HepG2 (cell line): ENCODE data around the gene RREB1. TPM values are rescaled to one million over a fixed set of nuclear protein-coding genes. Genes with fewer than 3 reads are reported as not detected.

Experiments used
- ETV6 ChIP-seq: sonication (generic); formaldehyde crosslinking; conservative IDR thresholded peaks from 2 replicates; pipeline ENCODE4 v1.4.0; 2020; ENCODE audit warnings: missing genetic modification reagents
- FOXC1 ChIP-seq: sonication (generic); formaldehyde crosslinking; IDR thresholded peaks from 2 replicates; pipeline ENCODE4 v1.8.0; 2022; ENCODE audit warnings: mild to moderate bottlenecking, missing genetic modification reagents, borderline replicate concordance
- GABPA ChIP-seq, 2 experiments: IDR thresholded peaks; 2 replicates each; pipeline ENCODE4 v1.6.1; 2011 to 2016; ENCODE audit warnings: low read depth in 2 of 2, low read length in 1 of 2, missing biosample characterization in 1 of 2, missing genetic modification characterization in 1 of 2
- GFI1 ChIP-seq: sonication (generic); formaldehyde crosslinking; IDR thresholded peaks from 2 replicates; pipeline ENCODE4 v1.5.0; 2020; ENCODE audit warnings: missing genetic modification reagents, mild to moderate bottlenecking, borderline replicate concordance
- GPN1 ChIP-seq: sonication (generic); formaldehyde crosslinking; IDR thresholded peaks from 2 replicates; pipeline ENCODE4 v1.5.1; 2020; ENCODE audit warnings: missing genetic modification reagents, borderline replicate concordance
- HDAC2 ChIP-seq: sonication (generic); formaldehyde crosslinking; IDR thresholded peaks from 2 replicates; pipeline ENCODE4 v1.4.0; 2020; ENCODE audit warnings: missing genetic modification reagents
- HIC2 ChIP-seq: sonication (generic); formaldehyde crosslinking; IDR thresholded peaks from 2 replicates; pipeline ENCODE4 v1.9.0; 2022; ENCODE audit warnings: low read depth, missing genetic modification reagents
- NFIC ChIP-seq: IDR thresholded peaks from 2 replicates; pipeline ENCODE4 v1.6.1; 2012; ENCODE audit warnings: mild to moderate bottlenecking, low read length, inconsistent platforms
- RBM22 ChIP-seq: fragments of 200-400 bp; formaldehyde crosslinking; optimal IDR thresholded peaks from 2 replicates; pipeline ENCODE3; 2017; ENCODE audit warnings: mild to moderate bottlenecking, low read length, moderate library complexity
- RNF2 ChIP-seq: fragments of 450-650 bp; conservative IDR thresholded peaks from 2 replicates; pipeline ENCODE4 v1.6.1; 2016; ENCODE audit warnings: low read depth
- THAP11 ChIP-seq: IDR thresholded peaks from 2 replicates; pipeline ENCODE4 v1.6.1; 2016; ENCODE audit warnings: missing biosample characterization, missing genetic modification reagents
- ZKSCAN8 ChIP-seq: IDR thresholded peaks from 2 replicates; pipeline ENCODE4 v1.6.1; 2016; ENCODE audit warnings: borderline replicate concordance, missing genetic modification reagents, missing compliant biosample characterization
- ZNF224 ChIP-seq: sonication (generic); formaldehyde crosslinking; IDR thresholded peaks from 2 replicates; pipeline ENCODE4 v1.5.0; 2020; ENCODE audit warnings: mild to moderate bottlenecking, missing genetic modification reagents
- ZNF251 ChIP-seq: sonication (generic); formaldehyde crosslinking; IDR thresholded peaks from 2 replicates; pipeline ENCODE4 v1.9.0; 2021; ENCODE audit warnings: mild to moderate bottlenecking, missing genetic modification reagents
- ZNF383 ChIP-seq: sonication (generic); formaldehyde crosslinking; IDR thresholded peaks from 2 replicates; pipeline ENCODE4 v1.4.0; 2020; ENCODE audit warnings: missing genetic modification reagents, mild to moderate bottlenecking, borderline replicate concordance
- ZNF770 ChIP-seq: sonication (generic); formaldehyde crosslinking; IDR thresholded peaks from 2 replicates; pipeline ENCODE4 v1.5.0; 2020; ENCODE audit warnings: mild to moderate bottlenecking, missing genetic modification reagents
- ZNF773 ChIP-seq: sonication (generic); formaldehyde crosslinking; IDR thresholded peaks from 2 replicates; pipeline ENCODE4 v1.4.0; 2020; ENCODE audit warnings: missing genetic modification reagents, borderline replicate concordance
- ZNF790 ChIP-seq: sonication (generic); formaldehyde crosslinking; IDR thresholded peaks from 2 replicates; pipeline ENCODE4 v1.8.0; 2022; ENCODE audit warnings: missing genetic modification reagents, mild to moderate bottlenecking, borderline replicate concordance
- ZNF792 ChIP-seq: IDR thresholded peaks from 2 replicates; pipeline ENCODE4 v1.6.1; 2016
- ZSCAN25 ChIP-seq: sonication (generic); formaldehyde crosslinking; IDR thresholded peaks from 2 replicates; pipeline ENCODE4 v1.8.0; 2022; ENCODE audit warnings: mild to moderate bottlenecking, missing genetic modification reagents
- polyA plus RNA-seq, 8 experiments: library from polyadenylated mRNA; depleted of rRNA in 3 of 8; stranded (reverse) in 7 of 8; unstranded in 1 of 8; fragments of >200 nt; fragmentation: Illumina TruSeq in 4 of 8; extraction: Trizol in 4 of 8; gene quantifications; 2 replicates each; pipeline versions ENCODE4 v1.2.1 to v1.2.3, GENCODE V29; 2011 to 2016; ENCODE audit warnings: low read depth in 4 of 8, missing spikeins in 1 of 8, mixed read lengths in 1 of 8; ENCODE audit not compliant: insufficient read depth in 1 of 8
- total RNA-seq, 5 experiments: library from RNA; depleted of rRNA; stranded (reverse); fragments of >200 nt; fragmentation: Illumina TruSeq; extraction: Trizol; gene quantifications; 2 replicates each; pipeline ENCODE4 v1.2.3, GENCODE V29; 2016; ENCODE audit warnings: low read depth in 1 of 5
- TF ChIP-seq, protein P1 (sequence below): fragments of 450-650 bp; IDR thresholded peaks from 2 replicates; pipeline ENCODE4 v1.6.1; 2017; ENCODE audit warnings: mild to moderate bottlenecking

Gene RREB1
- total and polyA plus RNA-seq, 2 of the 13 experiments (the other 11 are each of a cell fraction or from before 2014, with no cell fraction given), result 6.1 to 23.2 TPM

DNA sequence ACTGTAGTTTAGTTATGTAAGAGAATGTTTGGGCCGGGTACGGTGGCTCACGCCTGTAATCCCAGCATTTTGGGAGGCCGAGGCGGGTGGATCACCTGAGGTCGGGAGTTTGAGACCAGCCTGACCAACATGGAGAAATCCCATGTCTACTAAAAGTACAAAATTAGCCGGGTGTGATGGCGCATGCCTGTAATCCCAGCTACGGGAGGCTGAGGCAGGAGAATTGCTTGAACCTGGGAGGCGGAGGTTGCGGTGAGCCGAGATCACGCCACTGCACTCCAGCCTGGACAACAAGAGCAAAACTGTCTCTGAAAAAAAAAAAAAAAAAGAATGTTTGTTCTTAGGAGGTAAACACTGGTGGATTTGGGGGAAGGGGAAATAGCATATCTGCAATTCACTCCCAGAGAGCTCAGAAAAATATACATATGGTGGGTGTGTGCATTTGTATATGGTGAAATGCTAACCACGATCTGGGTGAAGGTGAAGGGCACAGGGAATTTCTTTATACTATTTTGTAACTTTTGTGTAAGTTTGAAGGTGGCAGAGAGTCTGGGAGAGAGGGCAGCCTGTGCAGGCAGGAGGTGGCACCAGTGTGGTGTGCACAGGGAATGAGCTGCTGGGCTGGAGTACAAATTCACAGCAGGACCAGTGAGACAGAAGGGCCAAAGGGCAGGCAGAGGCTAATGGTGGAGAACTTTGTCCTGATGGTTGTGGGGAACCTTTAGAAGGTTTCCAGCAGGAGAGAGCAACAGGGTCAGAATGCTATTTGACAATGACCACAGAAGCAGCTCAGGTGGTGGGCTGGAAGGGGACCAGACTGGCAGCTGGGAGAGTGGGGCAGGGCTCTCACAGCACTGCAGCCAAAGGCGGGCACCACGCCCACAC, 162.8 kb downstream of the RREB1 start (continued):
- no peak for TF ChIP-seq ZNF251
- TF ChIP-seq GABPA (IDR thresholded peaks at IDR 0.05; ENCODE audit: low read depth, low read length), result no peak
- TF ChIP-seq GABPA (CRISPR knock-in tag; IDR thresholded peaks at IDR 0.05; ENCODE audit: low read depth), result no peak
- TF ChIP-seq THAP11 (CRISPR knock-in tag), result 0 out of 2 replicates have a peak, but pooled peaks have one; percentile 22
- TF ChIP-seq ZNF790 (CRISPR knock-in tag), result no peak
- no peak for TF ChIP-seq RBM22
- TF ChIP-seq RNF2, result no peak
- TF ChIP-seq ZNF770 (CRISPR knock-in tag), result peak; percentile 95
- TF ChIP-seq HDAC2 (CRISPR knock-in tag), result peak; percentile 80
- no peak for TF ChIP-seq GPN1 (CRISPR knock-in tag)
- 0 out of 2 replicates have a peak, but pooled peaks have one; percentile 24 for TF ChIP-seq ZNF224 (CRISPR knock-in tag)
- TF ChIP-seq, protein P1, sequence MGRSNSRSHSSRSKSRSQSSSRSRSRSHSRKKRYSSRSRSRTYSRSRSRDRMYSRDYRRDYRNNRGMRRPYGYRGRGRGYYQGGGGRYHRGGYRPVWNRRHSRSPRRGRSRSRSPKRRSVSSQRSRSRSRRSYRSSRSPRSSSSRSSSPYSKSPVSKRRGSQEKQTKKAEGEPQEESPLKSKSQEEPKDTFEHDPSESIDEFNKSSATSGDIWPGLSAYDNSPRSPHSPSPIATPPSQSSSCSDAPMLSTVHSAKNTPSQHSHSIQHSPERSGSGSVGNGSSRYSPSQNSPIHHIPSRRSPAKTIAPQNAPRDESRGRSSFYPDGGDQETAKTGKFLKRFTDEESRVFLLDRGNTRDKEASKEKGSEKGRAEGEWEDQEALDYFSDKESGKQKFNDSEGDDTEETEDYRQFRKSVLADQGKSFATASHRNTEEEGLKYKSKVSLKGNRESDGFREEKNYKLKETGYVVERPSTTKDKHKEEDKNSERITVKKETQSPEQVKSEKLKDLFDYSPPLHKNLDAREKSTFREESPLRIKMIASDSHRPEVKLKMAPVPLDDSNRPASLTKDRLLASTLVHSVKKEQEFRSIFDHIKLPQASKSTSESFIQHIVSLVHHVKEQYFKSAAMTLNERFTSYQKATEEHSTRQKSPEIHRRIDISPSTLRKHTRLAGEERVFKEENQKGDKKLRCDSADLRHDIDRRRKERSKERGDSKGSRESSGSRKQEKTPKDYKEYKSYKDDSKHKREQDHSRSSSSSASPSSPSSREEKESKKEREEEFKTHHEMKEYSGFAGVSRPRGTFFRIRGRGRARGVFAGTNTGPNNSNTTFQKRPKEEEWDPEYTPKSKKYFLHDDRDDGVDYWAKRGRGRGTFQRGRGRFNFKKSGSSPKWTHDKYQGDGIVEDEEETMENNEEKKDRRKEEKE, result no peak
- no peak for TF ChIP-seq ZKSCAN8 (CRISPR knock-in tag)
- TF ChIP-seq ETV6 (CRISPR knock-in tag), result no peak
- TF ChIP-seq NFIC, result peak; percentile 36; the same call in 1 of the 2 replicates
- TF ChIP-seq ZSCAN25 (CRISPR knock-in tag), result 0 out of 2 replicates have a peak, but pooled peaks have one; percentile 32
- 0 out of 2 replicates have a peak, but pooled peaks have one; percentile 30 for TF ChIP-seq FOXC1 (CRISPR knock-in tag)
- TF ChIP-seq ZNF773, result no peak
- peak; percentile 98 for TF ChIP-seq HIC2
- no peak for TF ChIP-seq GFI1
- no peak; the same call in 1 of the 2 replicates for TF ChIP-seq ZNF792 (CRISPR knock-in tag)
- TF ChIP-seq ZNF383 (CRISPR knock-in tag), result no peak; the same call in 1 of the 2 replicates
- TF ChIP-seq, all 625 proteins: peak for 200
